Hepatocyte (in vitro differentiated cells): ENCODE results near the gene BRWD1. TPM values are rescaled to one million over a fixed set of nuclear protein-coding genes. Genes with fewer than 3 reads are reported as not detected.
A peak's percentile ranks its signal among the peaks of the same experiment; 100 is the strongest.

Experiments
- DNase-seq: peaks from one replicate; pipeline ENCODE4 v3.0.0-alpha.2; 2016; ENCODE audit warnings: low spot score
- H2AFZ ChIP-seq: fragments of 200-600 bp; sonication (generic); 2 replicates; pipeline ENCODE4 v1.6.0; 2016; ENCODE audit warnings: antibody characterized with exemption, mild to moderate bottlenecking
- H3K27ac ChIP-seq: fragments of 200-600 bp; sonication (generic); 2 replicates; pipeline ENCODE4 v1.5.1; 2016; ENCODE audit warnings: mild to moderate bottlenecking
- H3K27me3 ChIP-seq: fragments of 200-600 bp; sonication (generic); 2 replicates; pipeline ENCODE4 v1.6.1; 2016
- H3K36me3 ChIP-seq: fragments of 200-600 bp; sonication (generic); replicated peaks from 2 replicates; pipeline ENCODE4 v1.5.1; 2016; ENCODE audit warnings: low read depth; ENCODE audit not compliant: insufficient read depth
- H3K4me1 ChIP-seq: fragments of 200-600 bp; sonication (generic); 2 replicates; pipeline ENCODE4 v1.5.1; 2016; ENCODE audit warnings: mild to moderate bottlenecking, moderate library complexity; ENCODE audit not compliant: insufficient read depth
- H3K4me2 ChIP-seq: fragments of 200-600 bp; sonication (generic); 2 replicates; pipeline ENCODE4 v1.6.0; 2016
- H3K4me3 ChIP-seq: fragments of 200-600 bp; sonication (generic); 2 replicates; pipeline ENCODE4 v1.5.1; 2016; ENCODE audit warnings: mild to moderate bottlenecking
- H3K79me2 ChIP-seq: fragments of 200-600 bp; sonication (generic); 2 replicates; pipeline ENCODE4 v1.6.0; 2017; ENCODE audit warnings: mild to moderate bottlenecking
- H3K9me2 ChIP-seq: fragments of 200-600 bp; sonication (generic); replicated peaks from 2 replicates; pipeline ENCODE4 v1.6.0; 2017; ENCODE audit warnings: mild to moderate bottlenecking; ENCODE audit not compliant: insufficient read depth
- H3K9me3 ChIP-seq: fragments of 200-600 bp; sonication (generic); 2 replicates; pipeline ENCODE4 v1.5.1; 2016; ENCODE audit warnings: low read depth, mild to moderate bottlenecking
- H4K20me1 ChIP-seq: fragments of 200-600 bp; sonication (generic); 2 replicates; pipeline ENCODE4 v1.6.0; 2016; ENCODE audit warnings: mild to moderate bottlenecking; ENCODE audit not compliant: insufficient read depth, poor library complexity, severe bottlenecking
- CTCF ChIP-seq: fragments of 200-600 bp; sonication (generic); IDR thresholded peaks from 2 replicates; pipeline ENCODE4 v1.5.1; 2016; ENCODE audit warnings: antibody characterized with exemption, mild to moderate bottlenecking; ENCODE audit not compliant: poor library complexity
- EZH2 ChIP-seq: fragments of 200-600 bp; sonication (generic); IDR thresholded peaks from 2 replicates; pipeline ENCODE4 v1.6.1; 2016; ENCODE audit warnings: antibody characterized with exemption, mild to moderate bottlenecking, borderline replicate concordance
- EZH2phosphoT487 ChIP-seq: fragments of 200-600 bp; sonication (generic); IDR thresholded peaks from one replicate; pipeline ENCODE4 v1.6.1; 2018; ENCODE audit warnings: antibody characterized with exemption, mild to moderate bottlenecking, low read depth, moderate library complexity; ENCODE audit not compliant: unreplicated experiment, severe bottlenecking
- WGBS: methylation state at CpG from one replicate; pipeline ENCODE4 v1.1.6; 2016; ENCODE audit warnings: low lambda C conversion rate; ENCODE audit errors: missing lambda C conversion rate; 5-methylcytosine and 5-hydroxymethylcytosine counted together
- polyA plus RNA-seq: library from polyadenylated mRNA; unstranded; fragments of >200 nt; fragmentation: Nextera tagmentation; extraction: Ambion mirVana; gene quantifications from 2 replicates; pipeline ENCODE4 v1.2.1, GENCODE V29; 2016
- total RNA-seq: library from RNA; depleted of rRNA; stranded (reverse); fragments of >200 nt; gene quantifications from 2 replicates; pipeline ENCODE4 v1.2.3, GENCODE V29; 2014

The BRWD1 gene
- total and polyA plus RNA-seq, 2 experiments from 2014 or later: 17.4 to 48.3 TPM

GRCh38 chr21:39184050-39184980 lies 129.1 kb downstream of the BRWD1 start:
- H3K36me3 ChIP-seq: no peaks in the 10 kb centered on the region
- no peaks in the 10 kb centered on the region for H3K9me2 ChIP-seq
- H3K4me1 ChIP-seq: peaks cover 14% of the 10 kb centered on the region
- peak overlapping the region; percentile 77 for H3K4me2 ChIP-seq
- no peaks in the 10 kb centered on the region for H4K20me1 ChIP-seq
- TF ChIP-seq CTCF (no peak), EZH2 (no peak), EZH2phosphoT487 (no peak)
- peak overlapping the region; percentile 17 for H2AFZ ChIP-seq
- H3K27ac ChIP-seq: peak overlapping the region; percentile 98
- no peaks in the 10 kb centered on the region for H3K9me3 ChIP-seq
- 3% methylated on average over 22 of the region's 22 CpGs for WGBS
- peak overlapping the region; percentile 14 for H3K4me3 ChIP-seq
- DNase-seq: no peak
- no peaks in the 10 kb centered on the region for H3K27me3 ChIP-seq
- H3K79me2 ChIP-seq: peaks cover 31% of the 10 kb centered on the region

DNA sequence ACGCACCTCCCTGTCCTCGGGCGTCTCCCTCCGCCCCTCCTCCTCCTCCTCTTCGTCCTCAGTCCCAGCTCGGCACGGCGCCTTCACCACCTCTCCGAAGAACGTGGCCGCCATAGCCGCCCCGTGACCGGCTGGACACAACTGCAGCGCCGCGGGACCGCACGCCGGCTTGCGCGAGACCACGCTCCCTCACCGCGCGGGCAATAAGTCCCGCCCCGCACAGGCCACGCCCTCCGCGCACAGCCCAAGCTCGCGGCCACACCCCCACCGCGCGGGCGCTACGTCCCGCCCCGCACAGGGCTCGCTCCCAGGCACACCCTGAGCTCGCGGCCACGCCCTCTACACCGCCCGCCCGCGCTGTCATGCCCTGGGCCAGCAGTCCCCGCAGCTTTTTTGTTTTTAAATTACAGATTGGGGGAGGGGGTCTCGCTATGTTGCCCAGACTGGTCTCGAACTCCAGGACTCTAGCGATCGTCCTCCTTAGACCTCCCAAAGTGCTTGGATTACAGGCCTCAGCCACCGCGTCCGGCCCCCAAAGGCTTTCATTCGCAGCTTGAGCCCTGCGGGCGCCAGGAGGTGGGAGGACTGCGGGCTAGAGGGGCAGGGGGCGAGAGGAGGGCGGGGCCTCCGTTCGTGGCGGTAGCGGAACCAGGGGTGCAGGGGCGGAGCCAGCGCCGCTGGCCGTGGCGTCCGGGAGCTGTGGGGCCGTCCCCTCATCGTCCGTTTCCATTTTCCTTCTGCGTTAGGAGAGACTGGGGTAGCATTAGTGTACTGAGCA lies 130.0 kb downstream of the BRWD1 start, which contains the start of gene PSMG1:
Gene PSMG1 (minus strand): TSS at position 180 of the 778 bp plus-strand sequence. CDS start 66 bp downstream, at position 114.
- Histone ChIP-seq H3K27me3 (no peaks in the 10 kb centered on the region), H3K4me2 (peak within 1 kb of the TSS; percentile 77), H4K20me1 (no peaks in the 10 kb centered on the region), H3K4me1 (peaks cover 14% of the 10 kb centered on the region), H3K27ac (peak within 1 kb of the TSS; percentile 98), H3K4me3 (peak within 1 kb of the TSS; percentile 79), H3K9me3 (no peaks in the 10 kb centered on the region), H3K36me3 (no peaks in the 10 kb centered on the region), H3K79me2 (peaks cover 32% of the 10 kb centered on the region), H2AFZ (peak within 1 kb of the TSS; percentile 70), H3K9me2 (no peaks in the 10 kb centered on the region)
- DNase-seq: peak; percentile 98
- under 1% methylated on average over 46 of the region's 76 CpGs for WGBS
- no peak for TF ChIP-seq CTCF
- no peak for TF ChIP-seq EZH2
- no peak for TF ChIP-seq EZH2phosphoT487

DNA sequence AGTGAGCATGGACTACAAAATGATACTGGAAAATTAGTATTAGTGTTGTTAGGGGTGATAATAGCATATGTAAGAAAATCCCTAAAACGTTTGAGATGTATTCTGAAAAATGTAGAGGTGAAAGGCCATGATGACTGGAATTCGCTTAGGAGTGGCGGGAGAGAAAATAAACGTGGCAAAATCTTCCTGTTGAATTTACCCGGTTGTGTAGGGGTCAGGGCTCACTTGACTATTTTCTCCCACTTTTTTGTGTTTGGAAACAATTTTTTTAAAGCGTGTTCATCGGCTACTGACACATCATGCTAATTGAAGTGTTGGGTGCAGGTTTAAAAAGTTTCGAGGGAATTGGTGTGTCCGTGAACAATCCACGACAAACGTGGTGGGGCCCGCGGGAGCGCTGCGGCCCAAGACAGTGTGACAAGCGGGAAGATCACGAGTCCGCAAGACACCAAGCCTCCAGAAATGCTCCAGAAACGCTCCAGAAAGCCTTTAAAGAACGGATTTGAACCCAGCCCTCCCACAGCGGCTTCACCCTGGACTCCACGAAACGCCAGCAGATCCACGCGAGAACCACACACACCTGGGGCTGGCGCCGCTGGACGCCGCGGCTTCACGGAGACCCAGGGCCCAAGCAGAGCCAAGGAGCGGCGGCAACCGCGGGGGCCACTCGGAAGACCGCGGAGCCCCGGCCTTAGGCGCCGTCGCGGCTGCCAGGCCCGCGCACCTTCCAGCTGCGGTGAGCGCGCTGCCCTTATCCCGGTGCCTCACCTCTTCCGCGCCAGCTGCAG lies 130.8 kb downstream of the BRWD1 start:
- peak overlapping the region; percentile 98 for H3K27ac ChIP-seq
- no peaks in the 10 kb centered on the region for H3K27me3 ChIP-seq
- under 1% methylated on average over 51 of the region's 51 CpGs for WGBS
- H3K79me2 ChIP-seq: peaks cover 34% of the 10 kb centered on the region
- no peak for TF ChIP-seq CTCF
- no peak for TF ChIP-seq EZH2
- no peak for TF ChIP-seq EZH2phosphoT487
- H3K4me3 ChIP-seq: peak overlapping the region; percentile 79
- no peaks in the 10 kb centered on the region for H4K20me1 ChIP-seq
- no peaks in the 10 kb centered on the region for H3K9me2 ChIP-seq
- H2AFZ ChIP-seq: peak overlapping the region; percentile 70
- H3K4me1 ChIP-seq: peaks cover 14% of the 10 kb centered on the region
- peak overlapping the region; percentile 77 for H3K4me2 ChIP-seq
- no peaks in the 10 kb centered on the region for H3K36me3 ChIP-seq
- no peak for DNase-seq
- H3K9me3 ChIP-seq: no peaks in the 10 kb centered on the region
